Brain microvascular endothelial cell (primary cell): ENCODE measurements around the gene CEP63.
"Not testable (repeated sequence)": the region's sequence is repeated elsewhere in the genome, so short reads cannot be mapped to it uniquely, and the experiment has no call there.

Experiments
- DNase-seq: peaks from one replicate; pipeline ENCODE4 v3.0.0-alpha.2; 2020
- H3K27ac ChIP-seq: fragments of 250-450 bp; sonication (Bioruptor Pico); 2 replicates; pipeline ENCODE4 v1.5.1; 2020; ENCODE audit warnings: mild to moderate bottlenecking, moderate library complexity
- H3K27me3 ChIP-seq: fragments of 250-450 bp; sonication (Bioruptor Pico); replicated peaks from 2 replicates; pipeline ENCODE4 v1.5.1; 2020; ENCODE audit warnings: mild to moderate bottlenecking
- H3K36me3 ChIP-seq: fragments of 250-450 bp; sonication (Bioruptor Pico); replicated peaks from 2 replicates; pipeline ENCODE4 v1.5.1; 2020; ENCODE audit warnings: mild to moderate bottlenecking
- H3K4me3 ChIP-seq: 2 replicates; pipeline ENCODE4 v1.5.1; 2011; ENCODE audit warnings: low read depth, mild to moderate bottlenecking, control low read depth, low read length, moderate library complexity
- in situ Hi-C: cut with HindIII; loops from 2 replicates; pipeline ENCODE4 v1.10.0; 2017; ENCODE audit warnings: low sequenced_read_pairs, low pct_ligation_motif_present
- TF ChIP-seq, protein P1 (sequence below): IDR thresholded peaks from 2 replicates; pipeline ENCODE4 v1.5.1; 2011; ENCODE audit warnings: low read depth, mild to moderate bottlenecking, moderate library complexity, low read length, control low read depth, inconsistent platforms; ENCODE audit errors: missing control alignments

Gene CEP63

DNA sequence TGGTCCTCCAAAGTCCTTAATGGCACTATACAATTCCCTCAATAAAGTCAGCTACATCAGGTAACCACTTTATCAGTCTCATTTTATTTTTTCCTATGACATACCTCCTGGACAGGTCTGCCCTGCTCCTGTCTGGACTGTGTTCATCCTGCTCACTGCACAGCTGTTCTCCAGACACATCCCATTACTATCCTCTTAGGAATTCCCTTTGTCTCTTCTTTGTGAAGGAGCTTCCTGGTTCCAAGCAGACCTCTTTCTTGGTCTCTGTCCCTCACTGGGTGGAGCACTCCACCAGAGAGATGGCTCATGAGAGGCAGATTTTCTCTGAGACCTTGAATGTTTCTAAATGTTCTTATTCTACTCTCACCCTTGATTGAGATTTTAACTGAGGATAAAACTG is 104.9 kb downstream of the CEP63 start:
- no peaks in the 10 kb centered on the region for H3K36me3 ChIP-seq
- in situ Hi-C loops, result no loop called here
- H3K27me3 ChIP-seq, result no peaks in the 10 kb centered on the region
- no peak overlapping the region for H3K4me3 ChIP-seq
- TF ChIP-seq, protein P1, sequence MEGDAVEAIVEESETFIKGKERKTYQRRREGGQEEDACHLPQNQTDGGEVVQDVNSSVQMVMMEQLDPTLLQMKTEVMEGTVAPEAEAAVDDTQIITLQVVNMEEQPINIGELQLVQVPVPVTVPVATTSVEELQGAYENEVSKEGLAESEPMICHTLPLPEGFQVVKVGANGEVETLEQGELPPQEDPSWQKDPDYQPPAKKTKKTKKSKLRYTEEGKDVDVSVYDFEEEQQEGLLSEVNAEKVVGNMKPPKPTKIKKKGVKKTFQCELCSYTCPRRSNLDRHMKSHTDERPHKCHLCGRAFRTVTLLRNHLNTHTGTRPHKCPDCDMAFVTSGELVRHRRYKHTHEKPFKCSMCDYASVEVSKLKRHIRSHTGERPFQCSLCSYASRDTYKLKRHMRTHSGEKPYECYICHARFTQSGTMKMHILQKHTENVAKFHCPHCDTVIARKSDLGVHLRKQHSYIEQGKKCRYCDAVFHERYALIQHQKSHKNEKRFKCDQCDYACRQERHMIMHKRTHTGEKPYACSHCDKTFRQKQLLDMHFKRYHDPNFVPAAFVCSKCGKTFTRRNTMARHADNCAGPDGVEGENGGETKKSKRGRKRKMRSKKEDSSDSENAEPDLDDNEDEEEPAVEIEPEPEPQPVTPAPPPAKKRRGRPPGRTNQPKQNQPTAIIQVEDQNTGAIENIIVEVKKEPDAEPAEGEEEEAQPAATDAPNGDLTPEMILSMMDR, result no peak
- H3K27ac ChIP-seq, result no peak overlapping the region
- DNase-seq, result no peak

DNA sequence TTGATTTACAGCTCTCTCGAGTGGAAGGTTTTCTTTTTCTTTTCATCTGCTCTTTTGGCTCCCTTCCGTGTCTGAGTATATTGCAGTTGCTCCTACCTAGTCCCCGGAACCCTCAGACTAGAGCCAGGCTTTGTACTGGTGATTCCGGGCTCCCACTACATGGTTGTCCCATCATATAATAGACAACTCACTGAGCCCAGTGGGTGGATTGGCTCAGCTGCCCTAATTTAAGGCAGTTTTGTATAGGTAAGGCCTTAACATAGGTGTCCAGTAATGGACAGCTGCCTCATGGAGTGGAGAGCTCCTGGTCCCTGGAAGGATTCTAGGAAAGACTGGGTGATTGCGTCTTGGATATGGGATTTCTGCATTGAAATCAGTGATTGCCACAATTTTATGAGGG is 106.9 kb downstream of the CEP63 start:
- DNase-seq, result no peak
- no peaks in the 10 kb centered on the region for H3K36me3 ChIP-seq
- TF ChIP-seq, protein P1, result no peak
- in situ Hi-C loops, result no loop called here
- no peak overlapping the region for H3K27ac ChIP-seq
- no peak overlapping the region for H3K4me3 ChIP-seq
- no peaks in the 10 kb centered on the region for H3K27me3 ChIP-seq

DNA sequence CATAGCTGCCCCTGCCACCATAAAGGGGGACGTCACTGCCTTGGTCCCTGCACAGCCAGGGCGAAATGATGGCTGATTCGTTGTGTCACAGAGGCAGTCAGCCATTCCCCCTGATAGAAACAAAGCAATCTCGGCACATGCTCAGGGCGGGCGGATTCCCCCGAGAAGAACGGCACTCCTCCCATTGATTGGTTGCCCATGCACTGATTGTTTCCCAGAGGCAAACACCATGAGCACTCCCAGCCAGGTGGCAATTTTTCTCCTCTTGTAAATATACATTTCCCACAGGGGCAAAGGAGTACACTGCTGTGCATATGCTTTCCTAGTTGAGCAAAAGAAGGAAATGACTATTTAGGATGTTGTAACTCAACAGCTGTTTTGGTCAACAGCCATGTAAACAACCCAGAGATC is 108.5 kb downstream of the CEP63 start:
- in situ Hi-C loops, result no loop called here
- TF ChIP-seq, protein P1, result no peak
- Histone ChIP-seq H3K27ac (no peak overlapping the region), H3K27me3 (no peaks in the 10 kb centered on the region), H3K36me3 (no peaks in the 10 kb centered on the region), H3K4me3 (no peak overlapping the region)
- DNase-seq, result no peak

DNA sequence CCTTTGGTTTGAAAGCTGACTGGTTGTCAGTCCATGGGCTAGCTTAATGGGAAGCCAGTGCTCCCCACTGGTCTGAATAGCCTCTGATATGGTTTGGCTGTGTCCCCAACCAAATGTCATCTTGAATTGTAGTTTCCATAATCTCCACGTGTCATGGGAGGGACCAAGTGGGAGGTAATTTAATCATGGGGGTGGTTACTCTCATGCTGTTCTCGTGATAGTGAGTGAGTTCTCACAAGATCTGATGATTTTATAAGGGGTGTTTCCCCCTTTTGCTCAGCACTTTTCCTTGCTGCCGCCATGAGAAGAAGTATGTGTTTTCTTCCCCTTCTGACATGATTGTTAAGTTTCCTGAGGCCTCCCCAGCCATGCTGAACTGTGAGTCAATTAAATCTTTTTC is 109.1 kb downstream of the CEP63 start:
- H3K36me3 ChIP-seq, in situ Hi-C loops, H3K4me3 ChIP-seq, H3K27ac ChIP-seq, H3K27me3 ChIP-seq, DNase-seq: not testable (repeated sequence)

DNA sequence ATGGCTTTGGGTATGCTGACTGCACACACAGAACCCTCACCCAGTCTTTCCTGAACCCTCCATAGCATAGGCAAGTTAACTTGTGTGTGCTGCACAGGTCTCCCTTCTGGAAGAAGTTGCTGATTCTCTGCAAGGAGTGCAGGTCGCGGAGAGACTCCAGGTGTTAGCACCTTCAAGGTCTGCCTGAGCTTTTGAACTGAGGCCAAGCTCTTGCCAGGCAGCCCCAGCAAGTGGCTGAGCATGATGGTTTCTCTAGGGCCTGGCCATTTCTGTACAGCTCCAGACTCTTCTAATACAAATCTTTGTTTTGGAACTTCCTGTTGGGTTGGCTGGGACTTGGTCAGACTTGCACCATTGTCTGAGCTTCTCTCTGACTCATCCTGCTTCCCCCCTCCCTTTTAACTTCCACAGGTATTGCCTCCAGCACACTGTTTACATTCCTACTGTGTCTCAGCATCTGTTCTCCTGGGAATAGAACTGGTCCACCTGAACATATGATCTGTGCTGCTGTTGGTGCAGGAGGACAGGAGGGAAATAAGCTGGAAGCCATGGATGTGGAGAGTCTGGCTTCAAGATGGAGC is 111.6 kb downstream of the CEP63 start:
- TF ChIP-seq, protein P1, result no peak
- no peak for DNase-seq
- H3K36me3 ChIP-seq, result no peaks in the 10 kb centered on the region
- in situ Hi-C loops, result no loop called here
- no peak overlapping the region for H3K4me3 ChIP-seq
- no peaks in the 10 kb centered on the region for H3K27me3 ChIP-seq
- H3K27ac ChIP-seq, result no peak overlapping the region

DNA sequence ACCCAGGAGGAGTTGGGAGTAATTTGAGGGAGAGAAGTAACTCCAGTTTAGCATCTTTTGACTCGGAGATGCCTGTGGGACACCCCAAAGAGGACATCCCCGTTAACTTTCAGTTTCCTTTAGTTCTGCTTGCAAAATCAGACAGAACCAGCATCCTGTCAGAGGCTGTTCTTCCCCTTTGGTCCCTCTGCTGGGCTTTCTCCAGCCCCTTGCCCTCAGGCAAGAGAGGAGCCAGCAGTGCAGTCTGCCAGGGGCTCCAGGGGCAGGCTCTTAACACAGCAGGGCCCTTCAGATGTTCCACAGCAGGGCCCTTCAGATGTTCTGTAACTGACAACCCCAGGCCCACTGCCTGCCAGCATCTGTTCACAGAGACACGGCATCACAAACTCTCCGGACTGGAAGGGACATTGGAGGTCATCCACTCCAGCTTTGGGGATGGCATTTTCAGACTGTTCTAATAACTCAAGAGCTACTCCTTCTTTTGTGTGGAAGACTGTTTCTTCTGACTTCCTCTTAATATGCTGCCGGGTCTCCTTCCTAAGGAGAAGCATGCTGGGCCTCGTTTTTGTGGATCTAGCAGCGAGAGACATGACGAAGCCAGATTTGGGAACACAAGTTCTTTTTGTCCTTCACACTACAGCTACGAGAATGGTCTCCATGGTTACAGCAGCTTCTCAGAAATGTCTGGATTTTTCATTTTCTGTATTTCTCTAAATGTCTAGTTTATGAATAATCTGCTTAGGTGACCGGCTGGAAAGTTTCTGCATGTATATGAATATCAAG is 113.1 kb downstream of the CEP63 start:
- in situ Hi-C loops, result no loop called here
- Histone ChIP-seq H3K36me3 (no peaks in the 10 kb centered on the region), H3K4me3 (no peak overlapping the region), H3K27ac (no peak overlapping the region), H3K27me3 (no peaks in the 10 kb centered on the region)
- TF ChIP-seq, protein P1, result no peak
- no peak for DNase-seq
